ENCODE data around the gene NR1D2. TPM values are rescaled to one million over a fixed set of nuclear protein-coding genes. Genes with fewer than 3 reads are reported as not detected.
"Not testable (repeated sequence)": the region's sequence is repeated elsewhere in the genome, so short reads cannot be mapped to it uniquely, and the experiment has no call there.

The NR1D2 gene
- total RNA-seq = 10 to 100 TPM; 44.4 to 96.7 (median 51.7) TPM
- 64.0 TPM for total RNA-seq (2013)
- total RNA-seq = 16.1 to 422 (median 135) reads per million in 29 experiments

DNA sequence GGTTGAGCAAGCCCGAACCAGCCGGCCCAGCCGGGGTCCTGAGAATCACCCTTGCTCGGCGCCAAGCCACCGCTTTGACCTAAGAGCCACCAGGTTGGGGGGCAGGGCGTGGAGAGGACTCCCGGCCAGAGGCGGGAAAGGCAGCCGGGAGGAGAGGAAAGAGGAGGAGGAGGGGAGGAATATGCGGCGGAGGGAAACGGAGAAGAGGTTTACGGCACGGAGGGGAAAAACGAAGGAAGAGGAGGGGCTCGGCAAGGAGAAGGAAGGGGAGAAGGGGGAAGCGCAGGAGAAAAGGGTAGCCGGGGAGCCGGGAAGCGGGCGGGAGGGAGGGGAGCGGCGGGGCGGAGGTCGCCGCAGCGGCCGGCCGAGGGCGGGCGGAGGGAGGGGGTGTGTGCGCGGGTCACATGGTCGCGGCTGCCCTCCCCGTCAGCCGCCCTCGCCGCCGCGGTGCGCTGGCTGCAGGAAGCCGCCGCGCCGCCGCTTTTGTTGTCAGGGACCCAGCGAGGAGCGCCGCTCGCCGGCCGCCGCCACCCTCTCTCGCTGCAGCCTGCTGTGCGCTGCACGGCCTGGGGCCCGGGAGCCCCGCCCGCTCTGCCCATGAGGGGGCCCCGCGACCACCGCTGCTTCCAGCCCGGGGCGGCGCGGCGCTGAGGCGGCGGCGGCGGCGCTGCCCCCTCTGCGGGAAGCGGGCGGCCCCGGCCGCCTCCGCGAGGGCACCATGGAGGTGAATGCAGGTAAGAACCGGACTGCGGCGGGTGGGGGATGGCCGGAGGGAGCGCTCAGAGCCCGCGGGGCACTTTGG lies at the start of gene NR1D2:
Gene NR1D2, plus strand, starts transcription at position 426 of the 802 bp plus-strand sequence. Its CDS starts 293 bp downstream, at position 719.
- H3K9me3 ChIP-seq = no peaks in the 10 kb centered on the region
- H3K4me1 Mint-ChIP-seq = peaks cover 35 to 45% (median 41%) of the 10 kb centered on the region in 3 donors
- no peaks in the 10 kb centered on the region for H3K9me3 Mint-ChIP-seq
- peak within 1 kb of the TSS; percentile 93 for H3K27ac ChIP-seq (ENCODE audit: low read length)
- peak within 1 kb of the TSS; percentile 80 to 82 (median 81) for H3K4me3 Mint-ChIP-seq
- peaks cover 11 to 32% of the 10 kb centered on the region in 2 experiments for H3K4me1 ChIP-seq (ENCODE audit: control insufficient read depth in 1 of 2, extremely low read depth in 1 of 2, insufficient read depth in 2 of 2, low read length in 2 of 2)
- peaks cover 12% of the 10 kb centered on the region for H3K36me3 Mint-ChIP-seq
- peak within 1 kb of the TSS; percentile 78 to 81 for H3K27ac Mint-ChIP-seq
- ChIA-PET POLR2A (interaction anchor here in 1 of 2 donors (1.3 to 2.1 kb wide), 2 partner anchors 25 to 28 kb away, joined by 10 to 15 read pairs; partner anchors contain the start of genes NKIRAS1 and RPL15), CTCF (interaction anchor here in 1 of 2 donors (0.6 to 1.7 kb wide), 2 partner anchors 28 to 1838 kb away, joined by 7 to 8 read pairs; partner anchors contain the start of genes NGLY1, NKIRAS1 and RPL15)
- H3K36me3 ChIP-seq (ENCODE audit: control insufficient read depth in 2 of 2, extremely low read depth in 1 of 2, insufficient read depth in 1 of 2, low read length in 1 of 2) = peaks cover 0 to 2% of the 10 kb centered on the region in 2 donors
- no peaks in the 10 kb centered on the region for H3K27me3 ChIP-seq (replicated peaks in 1 of 2; ENCODE audit: control insufficient read depth in 2 of 2, extremely low read depth in 1 of 2, insufficient read depth in 2 of 2, low read length in 1 of 2)
- ATAC-seq (replicated peaks in 1 of 4) (peak; percentile 57 to 71 (median 63)), DNase-seq (peak; percentile 63 to 91 (median 75))
- H3K4me3 ChIP-seq (ENCODE audit: control insufficient read depth in 1 of 2, extremely low read depth in 1 of 2, low read length in 1 of 2) = peak within 1 kb of the TSS; percentile 71 to 74
- no peaks in the 10 kb centered on the region for H3K27me3 Mint-ChIP-seq
- WGBS (ENCODE audit: insufficient coverage) = under 1% methylated on average over 74 of the region's 88 CpGs

DNA sequence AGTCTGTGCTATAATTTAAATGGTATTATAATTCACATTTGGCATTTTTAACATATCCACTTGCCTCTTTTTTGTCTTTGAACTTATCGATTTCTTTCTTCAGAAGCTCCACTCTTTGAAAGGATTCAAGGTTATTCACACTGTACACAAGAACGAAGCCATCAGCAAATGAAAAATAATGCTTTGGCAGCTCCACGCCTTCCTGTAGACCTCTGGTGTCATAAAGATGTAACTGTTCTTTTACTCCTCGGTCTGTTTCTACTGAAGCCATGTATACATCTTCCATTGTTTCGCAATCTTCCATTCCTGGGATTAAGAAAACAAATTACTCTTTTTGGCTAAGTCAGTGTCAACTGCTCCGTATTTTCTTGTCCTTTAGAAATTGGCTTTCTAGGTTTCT lies 44.3 kb upstream of the NR1D2 start:
- Histone ChIP-seq H3K4me3 (ENCODE audit: control insufficient read depth in 1 of 2, extremely low read depth in 1 of 2, low read length in 1 of 2) (no peak overlapping the region), H3K27me3 (replicated peaks in 1 of 2; ENCODE audit: control insufficient read depth in 2 of 2, extremely low read depth in 1 of 2, insufficient read depth in 2 of 2, low read length in 1 of 2) (no peaks in the 10 kb centered on the region), H3K4me1 (ENCODE audit: control insufficient read depth in 1 of 2, extremely low read depth in 1 of 2, insufficient read depth in 2 of 2, low read length in 2 of 2) (no peaks in the 10 kb centered on the region), H3K27ac (ENCODE audit: low read length) (no peak overlapping the region), H3K36me3 (ENCODE audit: control insufficient read depth in 2 of 2, extremely low read depth in 1 of 2, insufficient read depth in 1 of 2, low read length in 1 of 2) (peaks cover 0 to 3% of the 10 kb centered on the region in 2 donors), H3K9me3 (no peaks in the 10 kb centered on the region)
- DNase-seq (no peak), ATAC-seq (replicated peaks in 1 of 4) (no peak)
- Mint-ChIP-seq H3K27ac (no peak overlapping the region), H3K4me1 (no peaks in the 10 kb centered on the region), H3K36me3 (peaks cover 43% of the 10 kb centered on the region), H3K9me3 (no peaks in the 10 kb centered on the region), H3K4me3 (no peak overlapping the region), H3K27me3 (no peaks in the 10 kb centered on the region)
- POLR2A ChIA-PET = no interaction called here
- CTCF ChIA-PET = no interaction called here
- WGBS (ENCODE audit: insufficient coverage) = 94% methylated on average over 3 of the region's 6 CpGs

DNA sequence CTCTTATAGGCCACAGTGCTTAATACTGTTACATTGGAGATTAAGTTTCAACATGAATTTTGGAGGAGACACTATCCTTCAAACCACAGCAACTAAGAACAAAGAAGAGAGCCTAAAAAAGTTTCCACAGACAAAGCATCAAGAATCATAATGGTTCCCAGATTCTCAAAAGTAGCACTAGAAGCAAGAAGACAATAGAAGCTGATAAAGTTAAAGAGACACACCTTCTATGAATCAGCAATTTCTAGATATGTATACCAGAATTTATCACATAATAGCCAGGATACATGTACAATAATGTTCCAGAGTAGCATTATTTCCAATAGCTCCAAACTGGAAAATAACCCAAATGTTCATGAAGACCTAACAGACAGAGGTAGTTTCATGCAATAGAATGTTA lies 40.5 kb upstream of the NR1D2 start:
- no peak overlapping the region for H3K27ac ChIP-seq (ENCODE audit: low read length)
- Mint-ChIP-seq H3K27me3 (no peaks in the 10 kb centered on the region), H3K27ac (no peak overlapping the region), H3K4me1 (no peaks in the 10 kb centered on the region), H3K4me3 (no peak overlapping the region), H3K36me3 (peaks cover 32% of the 10 kb centered on the region), H3K9me3 (no peaks in the 10 kb centered on the region)
- peaks cover 1 to 6% of the 10 kb centered on the region in 2 donors for H3K36me3 ChIP-seq (ENCODE audit: control insufficient read depth in 2 of 2, extremely low read depth in 1 of 2, insufficient read depth in 1 of 2, low read length in 1 of 2)
- no peaks in the 10 kb centered on the region for H3K27me3 ChIP-seq (replicated peaks in 1 of 2; ENCODE audit: control insufficient read depth in 2 of 2, extremely low read depth in 1 of 2, insufficient read depth in 2 of 2, low read length in 1 of 2)
- ChIA-PET CTCF (no interaction called here), POLR2A (interaction anchor here in 1 of 2 donors (0.6 kb wide), 1 partner anchor 158 kb away, joined by 4 read pairs; no protein-coding TSS in a partner anchor)
- no peaks in the 10 kb centered on the region for H3K9me3 ChIP-seq
- H3K4me3 ChIP-seq (ENCODE audit: control insufficient read depth in 1 of 2, extremely low read depth in 1 of 2, low read length in 1 of 2) = no peak overlapping the region
- no peaks in the 10 kb centered on the region for H3K4me1 ChIP-seq (ENCODE audit: control insufficient read depth in 1 of 2, extremely low read depth in 1 of 2, insufficient read depth in 2 of 2, low read length in 2 of 2)
- ATAC-seq (replicated peaks in 1 of 4) (no peak), DNase-seq (no peak)

DNA sequence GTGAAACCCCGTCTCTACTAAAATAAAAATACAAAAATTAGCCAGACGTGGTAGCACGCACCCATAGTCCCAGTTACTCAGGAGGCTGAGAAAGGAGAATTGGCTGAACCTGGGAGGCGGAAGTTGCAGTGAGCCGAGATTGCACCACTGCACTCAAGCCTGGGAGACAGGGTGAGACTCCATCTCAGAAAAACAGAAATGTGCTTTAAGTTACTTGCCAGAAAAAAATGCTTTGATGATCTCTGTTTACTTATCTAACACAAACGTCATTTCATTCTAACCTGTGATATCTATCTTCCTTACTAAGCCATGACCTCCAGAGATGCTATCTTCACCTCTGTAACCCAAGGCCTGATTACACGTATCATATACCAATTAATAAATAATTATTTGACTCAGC lies 35.7 kb upstream of the NR1D2 start:
- H3K4me1 ChIP-seq (ENCODE audit: control insufficient read depth in 1 of 2, extremely low read depth in 1 of 2, insufficient read depth in 2 of 2, low read length in 2 of 2) = no peaks in the 10 kb centered on the region
- H3K9me3 ChIP-seq = no peaks in the 10 kb centered on the region
- WGBS (ENCODE audit: insufficient coverage) = 97% methylated on average over 5 of the region's 7 CpGs
- DNase-seq = no peak
- no peaks in the 10 kb centered on the region for H3K27me3 ChIP-seq (replicated peaks in 1 of 2; ENCODE audit: control insufficient read depth in 2 of 2, extremely low read depth in 1 of 2, insufficient read depth in 2 of 2, low read length in 1 of 2)
- H3K36me3 Mint-ChIP-seq = peaks cover 18% of the 10 kb centered on the region
- no peak overlapping the region for H3K4me3 Mint-ChIP-seq
- H3K4me1 Mint-ChIP-seq = peaks cover 0 to 6% (median 4%) of the 10 kb centered on the region in 3 donors
- ChIA-PET POLR2A (interaction anchor here (0.6 to 0.7 kb wide), 3 partner anchors 67 to 79 kb away, joined by 4 to 7 read pairs (median 4); no protein-coding TSS in a partner anchor), CTCF (no interaction called here)
- H3K27ac ChIP-seq (ENCODE audit: low read length) = no peak overlapping the region
- no peaks in the 10 kb centered on the region for H3K27me3 Mint-ChIP-seq
- peaks cover 0 to 6% of the 10 kb centered on the region in 2 donors for H3K36me3 ChIP-seq (ENCODE audit: control insufficient read depth in 2 of 2, extremely low read depth in 1 of 2, insufficient read depth in 1 of 2, low read length in 1 of 2)
- no peaks in the 10 kb centered on the region for H3K9me3 Mint-ChIP-seq
- H3K27ac Mint-ChIP-seq = no peak overlapping the region
- no peak overlapping the region for H3K4me3 ChIP-seq (ENCODE audit: control insufficient read depth in 1 of 2, extremely low read depth in 1 of 2, low read length in 1 of 2)
- ATAC-seq (replicated peaks in 1 of 4) = no peak

DNA sequence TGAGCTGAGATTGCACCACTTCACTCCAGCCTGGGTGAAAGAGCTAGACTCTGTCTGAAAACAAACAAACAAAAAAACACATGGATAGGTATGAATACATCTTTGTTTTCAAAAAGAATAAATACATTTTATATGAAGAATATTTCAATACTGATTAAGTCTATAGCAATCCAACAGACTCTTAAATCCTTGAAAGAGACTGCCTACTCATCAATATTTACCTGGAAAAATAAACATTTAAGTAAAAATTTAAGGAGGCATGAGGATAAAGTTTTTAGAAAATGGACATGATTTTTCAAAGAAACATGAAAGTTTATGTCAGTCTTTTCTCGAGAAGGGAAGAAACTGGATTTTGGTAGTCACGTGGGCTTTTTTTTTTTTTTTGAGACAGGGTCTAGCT lies 33.7 kb upstream of the NR1D2 start:
- H3K27me3 Mint-ChIP-seq = no peaks in the 10 kb centered on the region
- DNase-seq = no peak
- Histone ChIP-seq H3K27me3 (replicated peaks in 1 of 2; ENCODE audit: control insufficient read depth in 2 of 2, extremely low read depth in 1 of 2, insufficient read depth in 2 of 2, low read length in 1 of 2) (no peaks in the 10 kb centered on the region), H3K4me1 (ENCODE audit: control insufficient read depth in 1 of 2, extremely low read depth in 1 of 2, insufficient read depth in 2 of 2, low read length in 2 of 2) (peaks cover 4 to 8% of the 10 kb centered on the region in 2 experiments), H3K9me3 (no peaks in the 10 kb centered on the region), H3K4me3 (ENCODE audit: control insufficient read depth in 1 of 2, extremely low read depth in 1 of 2, low read length in 1 of 2) (no peak overlapping the region), H3K27ac (ENCODE audit: low read length) (no peak overlapping the region), H3K36me3 (ENCODE audit: control insufficient read depth in 2 of 2, extremely low read depth in 1 of 2, insufficient read depth in 1 of 2, low read length in 1 of 2) (peaks cover 0 to 6% of the 10 kb centered on the region in 2 donors)
- ATAC-seq (replicated peaks in 1 of 4) = no peak
- H3K4me3 Mint-ChIP-seq = no peak overlapping the region
- no peak overlapping the region for H3K27ac Mint-ChIP-seq
- ChIA-PET POLR2A (no interaction called here), CTCF (no interaction called here)
- no peaks in the 10 kb centered on the region for H3K9me3 Mint-ChIP-seq
- H3K36me3 Mint-ChIP-seq = peaks cover 10% of the 10 kb centered on the region
- H3K4me1 Mint-ChIP-seq = peaks cover 13 to 22% (median 21%) of the 10 kb centered on the region in 3 donors
- WGBS (ENCODE audit: insufficient coverage) = no CpG with 5 or more reads among the region's 2 CpGs

DNA sequence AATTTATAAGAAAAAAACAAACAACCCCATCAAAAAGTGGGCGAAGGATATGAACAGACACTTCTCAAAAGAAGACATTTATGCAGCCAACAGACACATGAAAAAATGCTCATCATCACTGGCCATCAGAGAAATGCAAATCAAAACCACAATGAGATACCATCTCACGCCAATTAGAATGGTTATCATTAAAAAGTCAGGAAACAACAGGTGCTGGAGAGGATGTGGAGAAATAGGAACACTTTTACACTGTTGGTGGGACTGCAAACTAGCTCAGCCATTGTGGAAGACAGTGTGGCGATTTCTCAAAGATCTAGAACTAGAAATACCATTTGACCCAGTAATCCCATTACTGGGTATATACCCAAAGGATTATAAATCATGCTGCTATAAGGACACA lies 32.8 kb upstream of the NR1D2 start:
- H3K36me3 ChIP-seq (ENCODE audit: control insufficient read depth in 2 of 2, extremely low read depth in 1 of 2, insufficient read depth in 1 of 2, low read length in 1 of 2); H3K9me3 ChIP-seq; CTCF ChIA-PET; H3K4me3 Mint-ChIP-seq; H3K27me3 Mint-ChIP-seq; H3K36me3 Mint-ChIP-seq; POLR2A ChIA-PET; ATAC-seq (replicated peaks in 1 of 4); H3K27ac ChIP-seq (ENCODE audit: low read length); H3K4me1 ChIP-seq (ENCODE audit: control insufficient read depth in 1 of 2, extremely low read depth in 1 of 2, insufficient read depth in 2 of 2, low read length in 2 of 2); H3K9me3 Mint-ChIP-seq; H3K27ac Mint-ChIP-seq; H3K27me3 ChIP-seq (replicated peaks in 1 of 2; ENCODE audit: control insufficient read depth in 2 of 2, extremely low read depth in 1 of 2, insufficient read depth in 2 of 2, low read length in 1 of 2); DNase-seq; H3K4me3 ChIP-seq (ENCODE audit: control insufficient read depth in 1 of 2, extremely low read depth in 1 of 2, low read length in 1 of 2): not testable (repeated sequence)
- WGBS (ENCODE audit: insufficient coverage) = no CpG with 5 or more reads among the region's 3 CpGs
- peaks cover 16 to 27% (median 21%) of the 10 kb centered on the region in 3 donors for H3K4me1 Mint-ChIP-seq
